Stimulated activated CD4-positive, alpha-beta T cell treated with anti-CD3 and anti-CD28 coated beads, Interleukin-15, amount 100 ng/mL, for 48 hours (primary cell): ENCODE measurements around the gene YRDC.
"Not testable (repeated sequence)": the region's sequence is repeated elsewhere in the genome, so short reads cannot be mapped to it uniquely, and the experiment has no call there.

Experiments used
- DNase-seq, 2 donors: peaks; one replicate each; pipeline ENCODE4 v3.0.0-alpha.2; 2020; ENCODE audit warnings: low read depth in 2 of 2

The YRDC gene

GRCh38 chr1:37771440-37771839, 36.6 kb downstream of the YRDC start:
- DNase-seq, result not testable (repeated sequence)

- DNase-seq, result no peak
These were observed 40.5 kb downstream of the YRDC start for GRCh38 chr1:37767488-37767887.

- no peak for DNase-seq
These were observed 41.9 kb downstream of the YRDC start for GRCh38 chr1:37765916-37766664.

GRCh38 chr1:37764888-37765441, 43.0 kb downstream of the YRDC start, which contains the start of gene EPHA10:
TSS of gene EPHA10 (minus strand) at chr1:37765120. CDS start at chr1:37765066, 54 bp downstream.
- DNase-seq, result no peak

GRCh38 chr1:37764414-37764825, 43.6 kb downstream of the YRDC start:
- peak; percentile 30 to 35 for DNase-seq

- DNase-seq, result no peak
These were observed 44.1 kb downstream of the YRDC start for GRCh38 chr1:37763791-37764413.

- no peak for DNase-seq
These were observed 45.5 kb downstream of the YRDC start for GRCh38 chr1:37762516-37762915.

- no peak for DNase-seq
These were observed 46.5 kb downstream of the YRDC start for GRCh38 chr1:37761416-37762095.

GRCh38 chr1:37759451-37759850, 48.6 kb downstream of the YRDC start:
- DNase-seq, result no peak

- no peak for DNase-seq
These were observed 52.0 kb downstream of the YRDC start for GRCh38 chr1:37755951-37756560.

- DNase-seq, result peak in 1 of 2 donors; percentile 42
These were observed 52.7 kb downstream of the YRDC start for GRCh38 chr1:37755290-37755689.

- no peak for DNase-seq
These were observed 54.3 kb downstream of the YRDC start for GRCh38 chr1:37753473-37754321.
